Measurements from ENCODE around the gene VAMP2.
A peak's percentile ranks its signal among the peaks of the same experiment; 100 is the strongest.

VAMP2 gene

DNA sequence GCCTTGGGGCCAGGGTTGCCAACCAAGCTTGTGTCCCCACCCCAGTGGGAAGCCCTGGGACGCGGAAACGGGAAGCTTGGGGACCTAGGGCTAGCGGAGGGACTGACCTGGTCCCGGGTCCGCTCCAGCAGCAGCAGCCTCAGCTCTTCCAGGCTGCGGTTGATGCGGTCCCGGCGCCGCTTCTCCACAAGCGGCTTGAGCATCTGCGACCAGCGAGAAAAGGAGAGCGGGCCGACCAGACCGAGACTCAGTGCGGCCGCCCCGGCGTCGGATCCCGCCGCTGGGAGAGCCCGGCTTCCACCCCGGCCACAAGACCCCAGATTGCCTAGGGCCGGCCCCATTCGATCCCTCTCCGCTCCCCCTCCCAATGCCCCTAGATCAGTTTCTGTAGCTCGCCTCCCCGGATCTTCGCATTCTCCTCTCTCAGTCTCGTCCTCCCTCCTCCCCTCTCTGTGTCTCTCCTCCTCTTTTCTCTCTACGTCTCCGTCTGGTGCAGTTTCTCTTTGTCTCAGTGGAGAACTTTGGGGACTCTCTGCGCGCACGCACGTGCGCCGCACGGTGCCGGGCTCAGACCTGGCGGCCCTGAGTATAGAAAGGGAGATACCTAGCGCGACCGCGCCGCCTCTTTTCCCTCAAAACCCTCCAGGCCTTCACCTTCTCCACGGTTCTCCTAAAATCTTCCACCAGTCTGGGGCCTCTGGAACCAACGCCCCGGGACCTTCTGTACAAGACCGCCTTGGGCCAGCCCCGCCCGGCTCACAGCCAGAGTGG is 39.6 kb downstream of the VAMP2 start:
- no peak for DNase-seq (ENCODE audit: low spot score)

- DNase-seq (ENCODE audit: low spot score) = no peak
These were observed 40.3 kb downstream of the VAMP2 start for GRCh38 chr17:8122422-8122923.

- DNase-seq (ENCODE audit: low spot score) = peak; percentile 74
These were observed 40.9 kb downstream of the VAMP2 start for GRCh38 chr17:8121681-8122421.

DNA sequence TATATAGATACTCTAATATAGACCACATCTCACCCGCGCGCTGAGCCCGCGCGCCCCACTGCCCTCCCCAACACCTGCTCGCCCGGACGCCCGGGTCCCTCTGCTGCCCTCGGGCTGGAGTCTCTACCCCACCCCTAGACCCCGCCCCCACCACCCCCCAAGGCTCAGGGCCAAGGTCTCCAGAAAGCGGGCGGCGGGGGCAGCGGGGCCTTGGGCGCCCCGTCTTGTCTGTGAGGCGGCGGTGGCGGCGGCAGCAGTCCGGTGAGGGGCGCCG is 41.4 kb downstream of the VAMP2 start:
- DNase-seq (ENCODE audit: low spot score) = no peak

DNA sequence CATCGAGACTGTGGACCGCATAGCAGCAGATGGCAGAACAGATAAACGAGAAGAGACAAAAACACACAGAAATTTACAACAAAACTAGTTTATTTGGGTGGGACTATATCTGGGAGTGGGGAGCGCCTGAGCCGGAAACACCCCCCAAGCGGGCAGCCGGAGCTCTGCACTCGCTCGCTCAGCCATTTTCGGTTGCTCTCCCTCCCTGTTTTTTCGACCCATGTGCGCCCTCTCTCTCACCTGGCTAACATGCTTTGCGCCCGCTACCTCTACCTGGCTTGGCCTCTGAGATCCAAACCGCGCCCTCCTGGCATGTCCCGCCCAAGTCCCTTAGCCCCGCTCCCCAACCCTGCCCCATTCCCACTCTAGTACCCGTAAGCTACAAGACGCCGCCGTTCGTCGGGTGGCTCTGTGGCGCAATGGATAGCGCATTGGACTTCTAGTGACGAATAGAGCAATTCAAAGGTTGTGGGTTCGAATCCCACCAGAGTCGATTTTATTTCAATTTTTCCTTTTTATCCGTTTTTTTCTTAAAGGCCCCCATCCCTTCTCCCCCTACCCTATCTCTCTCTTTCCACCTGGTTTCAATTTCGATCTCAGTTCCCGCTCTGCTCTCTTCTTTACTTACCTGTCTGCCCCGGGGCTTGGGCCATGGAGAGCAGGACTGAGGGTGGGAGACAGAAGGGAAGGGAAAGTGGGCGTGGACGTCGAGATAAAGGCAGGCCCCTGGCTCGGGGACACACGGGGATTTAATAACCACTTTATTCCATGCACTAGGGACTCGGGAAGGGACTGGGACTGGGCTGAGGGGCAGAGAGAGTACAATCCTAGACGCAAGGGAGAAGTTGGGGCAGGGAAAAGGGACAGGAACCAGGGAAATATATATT is 42.0 kb downstream of the VAMP2 start:
- no peak for DNase-seq (ENCODE audit: low spot score)

GRCh38 chr17:8119581-8120519 is 42.9 kb downstream of the VAMP2 start:
- peak; percentile 88 for DNase-seq (ENCODE audit: low spot score)

DNA sequence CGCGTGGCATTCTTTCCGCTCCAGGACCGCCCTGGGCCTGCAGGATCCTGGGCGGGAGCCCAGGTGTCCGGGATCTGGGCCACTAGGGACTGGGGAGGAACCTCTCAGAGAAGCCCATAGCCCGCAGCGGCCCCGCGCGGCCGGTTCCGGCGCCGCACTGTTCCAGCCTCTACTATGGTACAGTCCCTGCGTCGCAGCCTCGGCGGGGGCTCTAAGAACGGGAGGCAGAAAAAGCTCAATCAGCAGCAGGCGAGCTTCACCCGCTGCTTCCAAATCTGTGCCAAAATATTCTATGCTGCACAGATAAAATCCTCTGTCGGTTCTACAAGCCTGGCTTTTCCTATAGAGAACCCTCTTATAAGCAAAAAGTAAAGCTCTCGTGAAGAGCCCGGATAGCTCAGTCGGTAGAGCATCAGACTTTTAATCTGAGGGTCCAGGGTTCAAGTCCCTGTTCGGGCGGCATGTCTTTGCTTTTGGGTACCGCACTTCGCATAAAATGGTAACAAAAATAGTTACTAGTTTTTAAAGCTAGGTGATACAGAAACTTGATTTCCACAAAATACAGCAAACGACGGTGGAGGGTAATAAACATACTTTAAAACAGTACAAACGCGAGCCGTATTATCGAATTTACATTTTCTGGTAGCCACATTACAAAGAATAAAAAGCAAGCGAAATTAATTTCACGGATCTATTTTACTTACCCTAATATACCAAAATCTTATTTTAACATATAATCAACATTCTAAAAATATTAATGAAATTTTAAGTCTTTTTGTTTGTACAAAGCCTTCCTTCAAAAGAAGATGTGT is 43.8 kb downstream of the VAMP2 start:
- DNase-seq (ENCODE audit: low spot score) = peak; percentile 83

- no peak for DNase-seq (ENCODE audit: low spot score)
These were observed 44.6 kb downstream of the VAMP2 start, which contains the start of gene ALOXE3 for GRCh38 chr17:8117980-8118768. TSS of gene ALOXE3 (minus strand) at chr17:8118514. CDS start at chr17:8117990, 524 bp downstream.

DNA sequence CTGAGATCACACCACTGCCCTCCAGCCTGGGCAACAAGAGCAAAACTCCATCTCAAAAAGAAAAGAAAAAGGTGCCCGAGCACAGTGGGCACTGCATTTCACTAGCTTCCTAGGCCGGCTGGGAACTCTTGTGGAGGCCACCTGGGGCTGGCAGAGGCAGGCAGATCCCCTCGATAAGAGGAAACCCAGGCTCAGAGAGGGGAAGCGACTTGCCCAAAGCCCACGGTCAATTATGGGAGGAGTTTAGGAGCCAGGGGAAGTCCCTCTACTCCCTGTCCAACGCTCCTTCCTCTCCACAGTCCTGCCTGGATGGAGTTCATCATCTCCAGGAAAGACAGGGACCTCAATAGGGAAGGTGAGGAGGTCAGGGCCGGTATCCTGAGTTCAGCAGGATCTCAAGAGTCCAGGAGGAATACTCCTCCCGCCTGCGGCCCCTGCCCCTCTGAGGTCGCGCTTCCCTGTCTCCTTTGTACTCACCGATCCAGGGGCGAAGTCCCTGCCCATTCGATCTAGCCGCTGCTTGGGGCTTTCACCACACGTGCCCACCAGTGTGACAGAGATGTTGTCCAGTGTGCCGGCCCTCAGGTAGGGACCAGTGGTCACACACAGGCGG is 45.3 kb downstream of the VAMP2 start:
- no peak for DNase-seq (ENCODE audit: low spot score)

- no peak for DNase-seq (ENCODE audit: low spot score)
These were observed 46.0 kb downstream of the VAMP2 start for GRCh38 chr17:8116776-8117175.

DNA sequence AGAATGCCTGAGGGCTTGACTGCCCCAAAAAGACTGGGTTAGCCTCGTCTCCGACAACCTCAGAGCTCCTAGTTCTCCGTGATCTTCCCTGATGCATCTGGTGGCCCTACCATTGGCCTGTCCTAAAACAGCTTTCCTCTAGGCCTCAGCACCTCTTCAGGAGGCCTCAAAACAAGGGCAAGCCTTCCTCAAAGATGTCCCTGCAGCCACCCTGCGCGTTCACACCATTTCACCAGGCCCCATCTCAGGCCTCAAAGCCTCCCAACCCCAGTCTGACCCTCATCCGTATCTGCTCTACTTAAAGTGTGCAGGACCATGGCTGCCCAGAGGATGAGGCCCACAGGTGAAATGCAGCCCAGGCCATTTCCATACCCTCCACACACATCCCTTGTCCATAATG is 51.8 kb downstream of the VAMP2 start:
- no peak for DNase-seq (ENCODE audit: low spot score)

DNA sequence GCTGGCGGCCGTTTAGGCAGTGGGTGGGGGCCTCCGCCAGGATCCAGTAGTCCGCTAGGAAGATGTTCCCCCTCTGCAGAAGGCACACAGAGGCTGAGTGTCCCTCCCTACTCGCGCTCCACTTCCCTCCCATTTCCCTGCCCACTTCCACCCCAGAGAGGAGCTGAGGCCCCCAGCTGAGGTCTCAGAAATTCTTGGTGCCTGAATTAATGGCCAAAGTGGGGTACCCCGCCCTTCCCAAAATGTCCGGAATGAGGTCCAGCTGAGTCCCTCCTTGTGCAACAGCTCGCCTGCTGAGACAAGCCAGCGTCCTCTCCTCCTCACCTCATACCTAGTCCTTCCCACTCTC is 52.3 kb downstream of the VAMP2 start:
- DNase-seq (ENCODE audit: low spot score) = no peak

GRCh38 chr17:8109661-8110455 is 52.9 kb downstream of the VAMP2 start:
- DNase-seq (ENCODE audit: low spot score) = peak; percentile 3
